IPS-11a (cell line): ENCODE measurements around the gene GPC4.

ENCODE experiments used
- H3K4me3 ChIP-seq: one replicate; pipeline ENCODE4 v1.5.1; 2013; ENCODE audit warnings: low read depth, low read length, control low read depth

Gene GPC4

DNA sequence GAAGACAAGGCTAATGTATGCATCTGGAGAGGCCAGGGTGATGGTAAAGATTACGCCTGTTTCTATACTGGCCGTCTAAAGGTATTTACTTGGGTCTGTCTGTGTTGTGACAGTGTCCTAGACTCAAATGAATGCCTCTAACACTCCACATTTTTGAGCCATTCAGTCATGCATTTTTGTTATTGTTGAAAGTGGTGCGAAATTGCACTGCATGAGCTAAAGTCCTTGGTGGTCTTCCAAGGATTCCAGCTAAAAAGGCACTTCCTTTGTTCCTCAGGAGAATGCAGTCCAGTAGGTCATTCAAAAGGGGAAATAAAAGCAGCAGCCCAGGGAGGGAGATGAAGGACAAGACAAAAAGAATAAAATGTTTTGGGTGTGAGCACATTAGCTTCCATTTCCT, 3.0 kb downstream of the GPC4 start:
- no peak overlapping the region for H3K4me3 ChIP-seq

DNA sequence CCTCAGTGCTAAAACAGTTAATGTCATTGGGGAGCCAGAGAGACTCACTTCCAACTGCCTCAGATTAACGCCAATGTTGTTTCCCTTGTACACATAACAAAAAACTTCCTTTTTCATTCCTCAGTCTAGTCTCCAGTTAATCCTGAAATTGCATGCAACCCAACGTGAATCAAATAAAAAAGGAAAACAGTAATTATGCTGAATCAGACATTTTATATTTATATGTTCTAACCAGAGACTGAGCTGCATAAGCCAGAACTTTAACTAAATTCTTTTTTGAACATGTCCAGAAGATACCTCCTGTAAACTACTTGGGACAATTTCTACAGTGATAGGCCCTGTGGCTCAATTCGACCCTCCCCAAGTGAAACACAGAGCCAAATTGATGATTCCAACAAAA, 4.7 kb downstream of the GPC4 start:
- no peak overlapping the region for H3K4me3 ChIP-seq

DNA sequence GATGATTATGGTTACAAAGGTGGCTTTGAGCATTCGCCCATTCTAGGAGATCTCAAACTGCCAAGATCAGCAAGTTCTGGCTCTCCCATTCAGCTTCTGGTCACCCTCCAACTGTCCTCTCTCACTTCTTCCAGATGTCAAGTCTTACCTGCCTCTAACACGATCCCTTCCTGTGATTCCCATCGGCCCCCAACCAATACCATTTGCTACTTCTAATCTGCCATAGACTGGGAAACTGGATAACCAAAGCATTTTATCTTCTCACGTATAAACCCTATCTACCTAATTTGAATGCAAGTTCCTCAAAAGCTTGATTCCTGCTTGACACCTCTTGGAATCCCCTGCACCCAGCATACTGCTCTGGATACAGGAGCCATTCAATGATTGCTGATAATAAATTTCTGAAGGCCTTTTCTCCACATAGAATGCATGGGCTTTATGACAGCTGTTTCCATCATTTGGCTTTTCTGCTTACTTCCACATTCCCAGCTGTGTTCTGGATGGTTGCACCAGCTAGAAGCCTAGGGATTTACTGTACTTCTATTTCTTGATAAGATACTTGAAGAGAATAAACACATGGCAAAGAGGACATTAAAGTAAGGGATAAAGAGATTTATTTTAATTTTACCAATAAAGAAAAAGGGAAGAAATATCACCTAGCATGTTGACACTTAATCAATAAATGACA, 9.6 kb downstream of the GPC4 start:
- H3K4me3 ChIP-seq: no peak overlapping the region

DNA sequence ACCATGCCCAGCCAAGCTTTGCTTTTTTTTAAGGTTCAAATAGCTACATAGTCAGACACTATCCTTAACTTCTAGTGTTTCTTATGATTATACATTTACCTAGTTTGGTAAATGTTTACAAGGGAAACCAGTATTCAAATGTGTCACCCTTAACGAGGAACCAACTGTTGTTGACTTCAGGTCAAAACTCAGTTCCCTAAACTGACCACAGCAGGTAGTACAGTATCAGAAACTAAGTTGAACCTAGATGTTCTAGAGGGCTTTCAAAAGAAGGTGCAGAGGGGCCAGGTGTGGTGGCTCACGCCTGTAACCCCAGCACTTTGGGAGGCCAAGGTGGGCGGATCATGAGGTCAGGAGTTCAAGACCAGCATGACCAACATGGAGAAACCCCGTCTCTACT, 11.3 kb downstream of the GPC4 start:
- H3K4me3 ChIP-seq: no peak overlapping the region

DNA sequence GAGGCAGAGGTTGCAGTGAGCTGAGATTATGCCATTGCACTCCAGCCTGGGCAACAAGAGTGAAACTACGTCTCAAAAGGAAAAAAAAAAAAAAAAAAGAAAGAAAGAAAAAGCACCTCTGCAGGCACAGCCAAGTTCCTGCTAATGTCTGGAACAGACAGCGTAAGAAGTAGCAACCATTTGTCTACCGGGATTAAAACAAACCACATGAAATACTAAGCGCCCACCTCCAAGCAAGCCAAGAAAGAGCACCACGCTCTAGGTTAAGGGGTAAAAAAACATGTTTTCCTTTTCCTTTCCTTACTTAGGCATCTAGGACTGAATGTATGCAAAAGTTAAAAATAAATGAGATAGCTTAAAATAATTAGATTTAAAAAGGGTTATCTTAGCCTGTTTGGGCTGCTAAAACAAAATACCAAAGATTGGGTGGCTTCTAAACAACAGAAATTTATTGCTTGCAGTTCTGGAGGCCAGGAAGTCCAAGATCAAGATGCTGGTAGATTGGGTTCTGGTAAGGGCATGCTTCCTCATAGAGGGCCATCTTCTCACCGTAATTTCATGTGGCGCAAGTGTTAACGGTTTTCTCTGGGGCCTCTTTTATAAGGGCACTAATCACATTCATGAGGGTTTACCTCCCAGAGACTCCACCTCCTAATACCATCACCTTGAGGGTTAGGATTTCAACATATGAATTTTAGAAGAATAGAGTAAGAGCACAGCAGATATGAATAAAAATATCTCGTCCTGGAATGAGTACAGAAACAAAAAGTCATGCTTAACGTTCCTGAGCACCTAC, 12.3 kb downstream of the GPC4 start:
- H3K4me3 ChIP-seq: no peak overlapping the region

DNA sequence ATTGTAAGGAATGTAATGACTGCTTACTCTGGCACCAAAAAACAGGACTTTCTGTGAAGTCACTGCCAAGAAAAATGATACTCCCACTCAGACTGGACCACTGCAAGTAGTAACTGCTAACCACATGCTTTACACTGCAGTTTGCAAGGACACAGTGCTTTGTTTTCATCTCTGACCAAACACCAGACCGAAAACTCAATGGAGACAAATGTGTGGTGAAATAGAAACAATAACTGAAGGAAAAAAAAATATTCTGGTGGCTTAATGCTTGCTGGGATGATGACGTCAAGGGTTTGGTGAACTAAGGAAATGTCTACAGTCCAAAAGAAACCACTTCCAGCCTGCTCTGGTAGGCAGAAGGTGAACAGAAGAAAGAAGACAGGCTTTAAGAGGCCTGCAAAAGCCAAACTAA, 13.2 kb downstream of the GPC4 start:
- no peak overlapping the region for H3K4me3 ChIP-seq

DNA sequence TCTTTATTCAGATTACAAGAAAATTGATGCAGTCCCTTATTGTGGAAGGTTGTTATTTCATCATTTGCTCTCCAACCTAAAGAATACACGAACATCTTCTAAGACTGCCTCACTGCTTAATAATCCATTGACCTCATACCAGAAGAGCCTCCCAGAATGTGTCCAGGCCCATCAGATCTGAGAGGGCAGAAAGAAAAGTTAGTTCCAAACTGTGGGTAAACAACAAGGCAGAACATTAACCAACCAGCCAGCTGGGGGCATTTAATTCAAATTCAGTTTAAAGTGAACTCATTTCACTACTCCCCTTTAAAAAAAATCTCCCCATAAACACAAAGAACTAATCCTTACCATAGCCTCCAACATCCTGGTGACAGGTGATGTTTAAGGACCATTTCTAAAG, 13.8 kb downstream of the GPC4 start:
- H3K4me3 ChIP-seq: no peak overlapping the region

DNA sequence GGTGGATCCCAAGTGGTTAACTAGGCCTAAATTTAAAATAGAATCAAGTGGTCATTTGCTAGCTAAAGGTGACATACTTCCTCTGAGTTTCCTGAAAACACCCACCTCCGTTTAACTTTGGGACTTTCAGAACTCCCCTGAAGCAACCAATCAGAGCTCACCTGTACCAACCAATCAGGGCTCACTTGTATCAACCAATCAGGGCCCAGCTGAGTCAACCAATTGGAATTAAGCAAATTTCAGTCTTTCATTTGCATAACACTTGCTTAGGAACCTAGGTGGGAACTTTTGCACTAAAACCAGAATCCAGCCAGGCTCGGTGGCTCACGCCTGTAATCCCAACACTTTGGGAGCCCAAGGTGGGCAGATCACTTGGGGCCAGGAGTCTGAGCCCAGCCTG, 15.9 kb downstream of the GPC4 start:
- H3K4me3 ChIP-seq: no peak overlapping the region

DNA sequence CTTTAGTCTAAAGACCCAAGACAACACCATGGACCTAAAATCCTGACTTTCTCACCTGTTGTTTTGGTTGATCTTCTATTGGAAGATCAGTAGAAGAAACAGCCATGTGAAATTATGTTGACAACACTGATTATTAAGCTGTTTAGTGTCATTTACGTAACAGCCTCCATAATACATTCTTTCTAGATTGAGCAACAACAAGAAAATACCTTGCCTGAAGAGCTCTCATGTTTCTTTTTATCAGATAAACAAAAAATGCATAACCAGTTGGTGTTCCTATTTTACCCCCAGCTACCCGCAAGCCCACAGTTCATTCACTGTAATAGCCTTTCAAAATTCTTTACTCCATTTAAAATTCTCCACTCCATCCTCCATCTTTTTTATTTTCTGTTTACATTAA, 20.5 kb downstream of the GPC4 start:
- no peak overlapping the region for H3K4me3 ChIP-seq

DNA sequence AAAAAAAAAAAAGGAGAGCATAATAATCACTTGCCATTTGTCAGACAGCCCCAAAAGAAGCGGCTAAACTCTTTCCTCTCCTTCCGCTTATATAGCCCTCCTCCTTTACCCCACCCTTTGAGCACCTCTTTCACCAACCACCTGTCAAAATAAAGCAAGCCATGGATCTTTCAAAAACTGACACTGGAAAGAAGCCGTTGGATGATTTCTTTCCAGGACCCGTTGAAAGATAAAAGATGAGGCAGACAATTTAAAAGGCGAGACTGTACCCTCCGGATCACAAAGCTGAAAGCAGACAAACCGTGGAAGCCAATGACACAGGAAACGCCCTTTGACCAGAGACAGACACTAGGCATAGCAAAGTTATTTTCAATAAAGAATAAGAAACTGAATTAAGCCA, 22.6 kb downstream of the GPC4 start:
- no peak overlapping the region for H3K4me3 ChIP-seq

DNA sequence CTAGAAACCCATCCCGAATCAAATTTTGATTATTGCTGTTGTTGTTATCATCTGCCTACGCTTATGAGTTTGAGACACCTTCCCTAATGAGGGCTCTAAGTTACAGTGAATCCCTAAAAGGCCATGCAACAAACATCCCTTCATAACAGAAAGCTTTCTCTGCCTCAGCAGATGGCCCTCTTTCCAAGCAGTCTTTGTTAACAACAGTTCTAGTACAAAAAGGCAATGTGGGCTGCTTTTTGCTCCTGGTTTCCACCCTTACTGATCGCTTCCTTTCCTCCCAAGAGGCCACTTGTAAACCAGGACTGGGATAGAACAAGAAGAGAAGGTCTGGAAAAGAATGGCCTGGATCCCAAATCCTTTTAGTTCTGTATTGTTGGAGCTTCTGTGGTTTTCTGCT, 24.2 kb downstream of the GPC4 start:
- H3K4me3 ChIP-seq: no peak overlapping the region

DNA sequence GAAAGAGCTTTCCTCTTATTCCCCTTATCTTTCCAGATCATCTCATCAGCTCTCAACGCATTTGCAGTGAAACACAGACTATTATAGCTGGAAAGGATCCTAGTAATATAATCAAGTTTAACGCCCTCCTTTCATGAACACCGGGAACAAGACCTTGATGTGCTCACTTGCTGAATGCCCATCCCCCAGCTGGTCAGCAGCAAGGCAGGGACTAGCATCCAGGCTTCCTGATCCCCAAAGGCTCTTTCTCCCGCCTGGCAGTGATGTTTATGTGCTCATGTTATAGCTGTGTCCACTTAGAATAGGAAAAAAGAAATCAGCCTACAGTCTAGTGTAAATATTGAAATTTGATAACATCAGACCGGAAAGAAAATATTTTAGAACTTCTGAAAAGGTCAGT, 24.6 kb downstream of the GPC4 start:
- no peak overlapping the region for H3K4me3 ChIP-seq

DNA sequence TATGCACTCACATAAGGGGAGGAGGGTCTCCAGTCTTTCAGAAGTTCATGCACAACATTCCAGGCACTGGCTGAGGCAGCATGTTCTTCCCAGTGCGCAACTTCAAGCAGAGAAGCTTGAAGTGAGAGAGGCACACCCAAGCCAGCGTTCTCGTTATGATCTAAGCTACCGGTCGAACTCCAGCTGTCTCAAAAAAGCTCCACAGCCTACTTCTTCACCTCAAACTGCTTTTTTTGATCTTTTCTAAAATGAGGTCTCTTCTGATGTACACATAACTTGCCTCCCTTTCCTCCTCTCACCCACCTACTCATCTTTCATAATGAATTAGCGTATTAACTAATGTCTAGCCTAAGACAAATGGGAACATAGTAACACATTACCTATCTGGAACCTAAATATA, 25.3 kb downstream of the GPC4 start:
- H3K4me3 ChIP-seq: no peak overlapping the region

DNA sequence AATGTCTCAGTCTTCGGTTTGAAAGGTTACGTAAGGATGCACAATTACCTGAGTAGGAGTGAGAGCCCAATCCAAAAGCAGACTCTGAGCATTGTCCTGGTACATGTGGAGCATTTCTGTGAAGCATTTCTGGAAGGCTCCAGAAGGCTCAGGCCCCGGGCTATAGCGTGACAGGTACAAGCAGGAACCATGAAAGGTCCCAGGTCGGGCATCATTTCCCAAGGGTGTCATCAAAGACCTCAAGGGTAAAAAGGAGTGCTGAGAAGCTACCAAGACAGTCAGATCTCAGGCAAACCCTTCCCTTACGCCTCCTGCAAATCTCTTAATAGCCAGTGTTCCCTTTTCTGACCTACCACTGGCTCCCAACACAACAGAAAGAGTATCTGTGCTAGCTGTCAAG, 30.8 kb downstream of the GPC4 start:
- no peak overlapping the region for H3K4me3 ChIP-seq

DNA sequence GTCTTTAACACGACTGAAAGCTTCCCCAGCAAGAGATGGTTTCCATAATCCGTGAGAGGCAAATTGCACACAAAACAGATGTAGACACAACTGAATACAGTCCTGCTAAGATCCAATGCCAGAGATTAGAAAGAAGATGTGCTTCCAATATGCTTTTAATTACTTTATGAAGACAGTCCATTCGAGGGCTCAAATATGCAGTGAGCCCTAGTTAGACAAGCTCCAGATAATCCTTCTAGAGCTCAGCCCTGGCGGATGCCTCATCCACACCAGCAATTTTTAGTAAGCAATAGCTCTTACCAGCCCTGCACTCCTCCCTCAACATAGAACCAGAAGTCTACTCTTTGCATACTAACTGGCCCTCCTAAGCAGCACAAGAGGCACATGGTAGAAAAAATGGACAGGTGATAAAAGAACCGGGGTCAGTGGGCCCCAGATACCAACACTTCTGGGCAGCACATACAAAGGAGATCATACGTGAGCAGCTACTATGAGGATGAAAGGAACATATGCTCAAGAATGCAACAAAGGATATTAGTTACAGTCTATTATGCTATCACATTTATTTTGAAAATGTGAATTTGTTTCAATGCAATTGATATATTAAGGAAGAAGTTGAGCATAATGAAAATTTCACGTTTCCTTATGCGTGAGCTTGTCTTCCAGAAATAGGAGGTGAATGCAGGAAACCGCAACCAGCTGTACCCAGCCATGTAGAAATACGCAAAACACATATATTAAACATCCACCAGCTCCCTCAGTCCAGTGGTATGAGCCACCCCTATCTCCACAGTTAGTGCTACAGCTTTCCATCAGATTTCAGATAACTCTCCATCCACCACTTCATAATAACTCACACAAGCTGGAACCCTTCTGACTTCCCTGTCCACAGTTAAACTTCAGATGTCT, 34.3 kb downstream of the GPC4 start:
- H3K4me3 ChIP-seq: no peak overlapping the region

DNA sequence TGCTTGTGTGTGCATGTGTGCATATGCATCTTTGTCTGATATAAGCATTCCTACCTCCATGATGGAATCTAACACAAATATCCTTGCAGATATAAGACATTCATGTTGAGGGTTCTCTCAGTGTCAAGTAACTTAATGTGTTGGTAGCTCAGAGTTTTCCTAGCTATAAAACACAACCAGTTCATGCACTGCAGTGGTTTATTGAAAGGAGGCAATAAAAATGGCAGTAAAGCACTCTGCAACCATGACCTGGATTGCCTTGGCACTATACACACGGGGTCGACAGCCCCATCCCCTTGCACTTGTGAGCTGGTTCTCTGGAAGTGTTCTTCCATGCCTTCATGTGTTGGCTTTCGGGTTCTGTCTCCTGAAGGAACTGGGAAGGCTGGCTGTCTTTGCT, 38.9 kb downstream of the GPC4 start:
- no peak overlapping the region for H3K4me3 ChIP-seq

DNA sequence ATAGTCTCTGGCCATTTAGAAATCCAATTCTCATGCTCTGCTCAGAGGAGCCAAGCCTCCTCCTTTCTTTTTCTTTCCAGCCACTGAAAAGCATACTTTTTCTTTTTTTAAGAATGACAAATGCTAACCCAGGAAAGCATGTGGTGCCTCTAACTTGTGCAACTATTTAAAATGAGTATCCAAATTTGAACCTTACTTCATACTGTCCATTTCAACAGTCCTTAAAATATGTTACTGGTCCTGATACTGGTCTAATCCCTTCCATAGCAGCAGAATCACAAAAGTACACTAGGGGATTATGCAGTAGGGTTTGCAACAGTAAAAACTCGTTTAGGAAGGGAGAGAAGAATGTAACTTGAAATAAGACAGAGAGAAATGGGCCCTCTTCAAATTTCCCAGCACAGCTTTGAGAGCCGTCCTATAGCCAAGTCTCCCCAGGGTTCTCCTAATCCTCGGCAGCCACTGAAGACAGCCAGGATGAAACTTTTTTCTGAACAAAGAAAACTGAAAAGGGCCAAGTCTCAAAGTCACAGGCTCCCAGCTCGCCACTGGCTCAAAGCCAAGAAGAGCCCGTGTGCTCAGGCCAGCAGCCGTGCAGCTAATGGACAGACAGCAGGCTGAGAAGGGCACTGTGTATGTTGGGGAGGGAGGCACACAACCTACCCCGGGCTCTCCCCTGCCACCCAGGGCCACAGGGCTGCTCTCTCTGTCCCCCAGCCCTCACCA, 39.5 kb downstream of the GPC4 start:
- H3K4me3 ChIP-seq: no peak overlapping the region

DNA sequence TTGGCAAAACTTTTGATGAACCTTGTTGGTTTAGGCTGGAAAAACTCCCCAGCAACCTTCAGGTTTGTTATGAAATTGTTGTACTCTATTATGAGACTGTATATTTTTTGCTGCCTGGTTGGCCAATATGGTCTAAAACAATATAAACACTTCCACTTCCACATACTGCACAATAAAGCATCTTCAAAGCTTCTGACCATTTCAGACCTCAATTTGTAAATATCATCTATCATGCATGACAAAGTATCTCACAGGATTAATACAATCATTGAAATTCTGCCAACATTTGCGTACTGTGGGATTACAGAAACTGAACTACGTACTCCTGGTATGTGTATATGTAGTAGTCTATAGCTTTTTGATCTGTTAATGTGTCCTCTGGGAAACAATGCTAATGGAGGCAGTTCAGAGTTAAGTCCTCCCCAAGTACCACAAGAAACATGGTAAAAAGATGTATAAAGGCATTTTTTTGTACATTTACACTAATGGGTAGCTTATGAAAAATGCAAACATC, 40.4 kb downstream of the GPC4 start:
- H3K4me3 ChIP-seq: no peak overlapping the region

DNA sequence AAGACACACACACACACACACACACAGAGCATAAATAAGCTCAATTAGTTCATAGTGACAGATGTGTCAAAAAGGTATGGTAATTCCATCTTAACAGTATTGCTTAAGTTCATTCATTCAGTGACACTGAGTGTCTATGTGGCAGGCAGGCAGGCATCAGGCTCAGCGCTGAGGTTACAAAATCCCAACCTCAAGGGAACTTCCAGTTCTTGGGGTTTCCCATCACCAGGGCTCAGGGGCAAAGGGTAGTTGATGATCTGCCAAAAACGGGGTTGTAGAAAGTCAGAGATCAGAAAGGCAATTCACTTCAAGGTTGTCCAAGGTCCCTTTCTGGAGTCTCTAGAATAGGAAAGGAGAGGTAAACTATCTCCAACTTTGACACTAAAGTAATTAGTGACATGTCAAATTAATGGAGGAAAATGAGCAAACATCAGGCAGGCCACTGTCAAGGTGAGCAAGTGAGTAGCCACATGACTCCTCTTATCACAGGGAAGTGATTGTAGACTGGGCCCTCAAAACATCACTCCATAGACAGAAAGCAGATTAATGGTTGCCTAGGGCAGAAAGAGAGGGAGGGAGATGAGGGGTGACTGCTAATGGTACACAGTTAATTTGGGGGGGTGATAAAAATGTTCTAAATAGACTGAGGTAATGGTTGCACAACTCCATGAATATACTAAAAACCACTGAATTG, 41.8 kb downstream of the GPC4 start:
- no peak overlapping the region for H3K4me3 ChIP-seq

DNA sequence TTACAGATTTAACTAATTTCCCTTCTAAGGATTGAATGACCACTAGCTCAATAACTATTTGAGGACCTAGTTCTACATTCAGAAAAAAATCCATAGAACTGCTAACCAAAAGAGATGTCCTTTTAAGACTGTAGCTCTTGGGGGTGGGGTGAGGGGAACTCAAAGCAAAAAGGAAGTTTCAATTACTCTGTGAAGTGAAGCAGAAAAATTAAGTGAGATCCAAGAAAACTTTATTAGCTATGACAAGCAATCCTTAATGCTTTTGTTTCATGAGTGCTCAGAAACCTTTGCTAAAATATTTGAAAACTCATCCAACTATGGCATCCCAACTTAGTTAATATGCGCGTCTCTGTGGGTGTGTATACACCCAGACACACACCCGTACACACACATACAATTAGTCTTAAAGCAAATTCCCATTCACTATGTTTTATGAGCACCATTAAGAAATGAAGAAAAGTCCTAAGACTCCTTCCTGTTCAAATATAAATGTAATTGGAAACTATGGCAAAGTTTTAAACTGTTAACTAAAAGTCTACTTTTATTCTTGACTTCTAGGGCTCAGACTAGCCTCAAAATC, 44.5 kb downstream of the GPC4 start:
- no peak overlapping the region for H3K4me3 ChIP-seq
